Spleen (tissue), 11 donors: ENCODE results near the gene PALD1. TPM values are rescaled to one million over a fixed set of nuclear protein-coding genes. Genes with fewer than 3 reads are reported as not detected.

Experiments used
- DNase-seq: peaks from one replicate; pipeline ENCODE4 v3.0.0-alpha.2; 2020
- H3K27ac ChIP-seq, 8 donors: fragments of 200-600 bp; sonication (generic) in 7 of 8; 1 replicate in 4 of 8; 2 replicates in 4 of 8; pipeline versions ENCODE4 v1.5.0 to v1.8.0; 2016 to 2021; ENCODE audit warnings: inconsistent platforms in 4 of 8, mild to moderate bottlenecking in 4 of 8, moderate library complexity in 1 of 8
- H3K27me3 ChIP-seq, 7 donors: fragments of 200-600 bp; sonication (generic) in 6 of 7; replicated peaks in 1 of 7; 1 replicate in 4 of 7; 2 replicates in 3 of 7; pipeline versions ENCODE4 v1.5.0 to v1.8.0; 2016 to 2021; ENCODE audit warnings: inconsistent platforms in 3 of 7, mild to moderate bottlenecking in 1 of 7
- H3K36me3 ChIP-seq, 6 donors: fragments of 200-600 bp; sonication (generic) in 5 of 6; 1 replicate in 4 of 6; 2 replicates in 2 of 6; pipeline versions ENCODE4 v1.5.0 to v1.8.0; 2016 to 2021; ENCODE audit warnings: inconsistent platforms in 2 of 6
- H3K4me1 ChIP-seq, 6 donors: fragments of 200-600 bp; sonication (generic) in 5 of 6; 1 replicate in 3 of 6; 2 replicates in 3 of 6; pipeline versions ENCODE4 v1.5.0 to v1.8.0; 2016 to 2021; ENCODE audit warnings: inconsistent platforms in 3 of 6
- H3K4me3 ChIP-seq, 8 donors: fragments of 200-600 bp; sonication (generic) in 7 of 8; 1 replicate in 4 of 8; 2 replicates in 4 of 8; pipeline versions ENCODE4 v1.5.0 to v1.8.0; 2016 to 2021; ENCODE audit warnings: inconsistent platforms in 4 of 8, mild to moderate bottlenecking in 4 of 8, moderate library complexity in 2 of 8
- H3K9me3 ChIP-seq, 8 donors: fragments of 200-600 bp; sonication (generic) in 7 of 8; 1 replicate in 4 of 8; 2 replicates in 4 of 8; pipeline versions ENCODE4 v1.5.0 to v1.8.0; 2016 to 2021; ENCODE audit warnings: inconsistent platforms in 4 of 8
- CTCF ChIP-seq, 11 experiments: fragments of 200-600 bp in 7 of 11; fragments of 450-650 bp in 4 of 11; sonication (generic) in 4 of 11; IDR thresholded peaks in 8 of 11; conservative IDR thresholded peaks in 3 of 11; 1 replicate in 7 of 11; 2 replicates in 4 of 11; pipeline versions ENCODE4 v1.4.0 to v1.8.0; 2016 to 2021; ENCODE audit warnings: antibody characterized with exemption in 11 of 11, inconsistent platforms in 4 of 11, mild to moderate bottlenecking in 1 of 11
- POLR2A ChIP-seq, 3 donors: fragments of 450-650 bp; IDR thresholded peaks; one replicate each; pipeline ENCODE4 v1.5.1; 2017; ENCODE audit warnings: antibody characterized with exemption in 3 of 3, mild to moderate bottlenecking in 1 of 3
- POLR2AphosphoS5 ChIP-seq, 3 donors: sonication (generic); formaldehyde crosslinking; IDR thresholded peaks; one replicate each; pipeline ENCODE4 v1.5.1; 2017; ENCODE audit warnings: antibody characterized with exemption in 3 of 3
- WGBS, 5 donors: extraction: QIAGEN DNeasy Blood & Tissue Kit in 3 of 5; methylation state at CpG; one replicate each; pipeline versions ENCODE4 v1.1.5 to v1.1.7; 2013 to 2018; 5-methylcytosine and 5-hydroxymethylcytosine counted together
- intact Hi-C: fragments of 100-400 bp; cut with DNase I; formaldehyde crosslinking; loops from one replicate; pipeline ENCODE4 v1.15.0; 2023; ENCODE audit warnings: low total_unique reads
- polyA plus RNA-seq, 3 donors: library from polyadenylated mRNA; stranded (reverse); fragments of 200-250 nt; gene quantifications; one replicate each; pipeline ENCODE4 v1.2.1, GENCODE V29; 2013
- total RNA-seq, 7 donors: library from RNA; depleted of rRNA in 3 of 7; stranded (reverse); fragments of >200 nt in 3 of 7; fragmentation: NEBNext Ultra II Directional in 4 of 7; extraction: Animal tissue kit (Norgen Biotek cat#: 25700) in 4 of 7; gene quantifications; one replicate each; pipeline versions ENCODE4 v1.1.0 to v1.2.1, GENCODE V29; 2016 to 2021
- donor health status: healthy with polysubstance abuse.
- donor health status: DM: no; HTN: no; CAD: no; lungs with moderate emphysema.
- donor health status: DM: no; HTN: no; CAD: no.
- donor health status: Bipolar disorder and iron deficiency.
- donor health status: healthy.
- donor health status: DM: no; HTN: no; CAD: no.
- donor health status: DM: yes; HTN: yes; CAD: no.

Gene PALD1
- total and polyA plus RNA-seq, 10 donors = 7.7 to 27.8 (median 19.5) TPM

- no peaks in the 10 kb centered on the region for H3K36me3 ChIP-seq
- H3K27ac ChIP-seq = no peak overlapping the region
- no peak overlapping the region for H3K4me3 ChIP-seq
- WGBS, 5 donors = 64 to 80% (median 71%) methylated on average over 6 to 7 of the region's 7 CpGs
- H3K27me3 ChIP-seq = peaks cover 0 to 24% (median 6%) of the 10 kb centered on the region in 7 donors
- intact Hi-C loops = no loop called here
- H3K4me1 ChIP-seq = peaks cover 29 to 65% (median 48%) of the 10 kb centered on the region in 6 donors
- no peaks in the 10 kb centered on the region for H3K9me3 ChIP-seq
- TF ChIP-seq POLR2AphosphoS5 (IDR thresholded peaks at IDR 0.05) (no peak), CTCF (IDR thresholded peaks at IDR 0.05 in 8 of 11, conservative IDR thresholded peaks at IDR 0.05 in 3 of 11) (no peak), POLR2A (IDR thresholded peaks at IDR 0.05) (no peak)
- DNase-seq = no peak
Measured at GRCh38 chr10:70476249-70477035, 2.1 kb upstream of the PALD1 start.

- H3K27ac ChIP-seq = peak overlapping the region in 4 of 8 donors; percentile 75 to 85 (median 80)
- intact Hi-C loops = no loop called here
Measured at GRCh38 chr10:70477661-70478162, 855 bp upstream of the PALD1 start.

GRCh38 chr10:70479165-70479581, 606 bp downstream of the PALD1 start:
- no peak for DNase-seq
- H3K36me3 ChIP-seq = no peaks in the 10 kb centered on the region
- peaks cover 55 to 84% (median 67%) of the 10 kb centered on the region in 6 donors for H3K4me1 ChIP-seq
- intact Hi-C loops = no loop called here
- no peaks in the 10 kb centered on the region for H3K9me3 ChIP-seq
- peak overlapping the region; percentile 47 to 85 (median 59) for H3K4me3 ChIP-seq
- peak overlapping the region; percentile 42 to 85 (median 76) for H3K27ac ChIP-seq
- H3K27me3 ChIP-seq = peaks cover 0 to 24% (median 6%) of the 10 kb centered on the region in 7 donors
- TF ChIP-seq POLR2A (IDR thresholded peaks at IDR 0.05) (no peak), POLR2AphosphoS5 (IDR thresholded peaks at IDR 0.05) (no peak), CTCF (IDR thresholded peaks at IDR 0.05 in 8 of 11, conservative IDR thresholded peaks at IDR 0.05 in 3 of 11) (no peak)
- WGBS, 5 donors = 25 to 44% (median 39%) methylated on average over 8 to 11 of the region's 11 CpGs

More at GRCh38 chr10:70477661-70478162, 855 bp upstream of the PALD1 start:
- DNase-seq = peak; percentile 88
- TF ChIP-seq POLR2A (IDR thresholded peaks at IDR 0.05) (no peak), POLR2AphosphoS5 (IDR thresholded peaks at IDR 0.05) (peak in 2 of 3 donors; percentile 4 to 27)
- Histone ChIP-seq H3K4me1 (peaks cover 41 to 71% (median 55%) of the 10 kb centered on the region in 6 donors), H3K27me3 (peaks cover 0 to 24% (median 6%) of the 10 kb centered on the region in 7 donors), H3K4me3 (peak overlapping the region; percentile 47 to 85 (median 59)), H3K9me3 (no peaks in the 10 kb centered on the region), H3K36me3 (no peaks in the 10 kb centered on the region)
- 6 to 12% (median 7%) methylated on average over 20 to 27 of the region's 27 CpGs for WGBS, 5 donors

GRCh38 chr10:70479626-70480238, 1.2 kb downstream of the PALD1 start:
- DNase-seq = no peak
- Histone ChIP-seq H3K27me3 (peaks cover 0 to 24% (median 6%) of the 10 kb centered on the region in 7 donors), H3K4me1 (peaks cover 55 to 80% (median 66%) of the 10 kb centered on the region in 6 donors), H3K27ac (peak overlapping the region; percentile 6 to 85 (median 76)), H3K9me3 (no peaks in the 10 kb centered on the region), H3K36me3 (no peaks in the 10 kb centered on the region), H3K4me3 (peak overlapping the region; percentile 47 to 85 (median 59))
- intact Hi-C loops = no loop called here
- TF ChIP-seq POLR2A (IDR thresholded peaks at IDR 0.05) = no peak
- TF ChIP-seq POLR2AphosphoS5 (IDR thresholded peaks at IDR 0.05) = no peak
- WGBS, 5 donors = 46 to 70% (median 57%) methylated on average over 7 to 8 of the region's 8 CpGs
